ENCODE data around the gene EIF1B. TPM values are rescaled to one million over a fixed set of nuclear protein-coding genes. Genes with fewer than 3 reads are reported as not detected.

EIF1B gene
- total and polyA plus RNA-seq, 2 of the 13 experiments (the other 11 are each of a cell fraction or from before 2014, with no cell fraction given), result 12.7 to 29.1 TPM

GRCh38 chr3:40309418-40309924 lies at the start of gene EIF1B (continued):
- no peak for TF ChIP-seq SCMH1 (CRISPR knock-in tag; IDR thresholded peaks at IDR 0.05; ENCODE audit: borderline replicate concordance)
- peak; percentile 35; the same call in 1 of the 2 replicates for TF ChIP-seq FOXJ3 (CRISPR knock-in tag; IDR thresholded peaks at IDR 0.05; ENCODE audit: borderline replicate concordance)
- no peak for TF ChIP-seq ZFP62 (CRISPR knock-in tag; IDR thresholded peaks at IDR 0.05)
- TF ChIP-seq ZSCAN22 (CRISPR knock-in tag; IDR thresholded peaks at IDR 0.05), result no peak
- TF ChIP-seq ZMYM2 (CRISPR knock-in tag; IDR thresholded peaks at IDR 0.05), result no peak
- no peak for TF ChIP-seq TRIM24 (CRISPR knock-in tag; IDR thresholded peaks at IDR 0.05)
- TF ChIP-seq BORCS8-MEF2B (CRISPR knock-in tag; IDR thresholded peaks at IDR 0.05), result no peak
- peak; percentile 86 for TF ChIP-seq TFDP2 (CRISPR knock-in tag; IDR thresholded peaks at IDR 0.05)
- peak; percentile 35; the same call in 1 of the 2 replicates for TF ChIP-seq ZNF335 (CRISPR knock-in tag; IDR thresholded peaks at IDR 0.05)
- no peak for TF ChIP-seq ZNF441 (CRISPR knock-in tag; IDR thresholded peaks at IDR 0.05; ENCODE audit: borderline replicate concordance)
- TF ChIP-seq ZNF512B (CRISPR knock-in tag; IDR thresholded peaks at IDR 0.05; ENCODE audit: borderline replicate concordance), result 0 out of 2 replicates have a peak, but pooled peaks have one; percentile 31
- no peak for TF ChIP-seq ZNF510 (CRISPR knock-in tag; IDR thresholded peaks at IDR 0.05; ENCODE audit: low read depth)
- no peak for TF ChIP-seq ZBTB40 (IDR thresholded peaks at IDR 0.05)
- TF ChIP-seq ZBTB40 (CRISPR knock-in tag; IDR thresholded peaks at IDR 0.05), result peak; percentile 30; the same call in 1 of the 2 replicates
- no peak for TF ChIP-seq SP4 (CRISPR knock-in tag; IDR thresholded peaks at IDR 0.05)

All from HepG2 (cell line).